ENCODE data around the gene AMIGO3.

AMIGO3 gene

GRCh38 chr3:49673715-49674496 lies 45.6 kb downstream of the AMIGO3 start, which contains the start of gene APEH (continued):
- TF ChIP-seq ZNF26 (tag by site-specific recombination; IDR thresholded peaks at IDR 0.05) = no peak
- no peak for TF ChIP-seq ZNF777 (tag by site-specific recombination; IDR thresholded peaks at IDR 0.05; ENCODE audit: borderline replicate concordance)
- peak; percentile 85; the same call in 1 of the 2 replicates for TF ChIP-seq ZEB2 (tag by site-specific recombination; IDR thresholded peaks at IDR 0.05)
- TF ChIP-seq ZNF10 (tag by site-specific recombination; IDR thresholded peaks at IDR 0.05) = 0 out of 2 replicates have a peak, but pooled peaks have one; percentile 17
- TF ChIP-seq ZNF518A (tag by site-specific recombination; conservative IDR thresholded peaks at IDR 0.05; ENCODE audit: low read depth) = peak; percentile 45
- peak; percentile 100 for TF ChIP-seq ZBTB20 (tag by site-specific recombination; IDR thresholded peaks at IDR 0.05)
- TF ChIP-seq ZBTB44 (tag by site-specific recombination; IDR thresholded peaks at IDR 0.05) = no peak
- no peak for TF ChIP-seq ZNF155 (tag by site-specific recombination; IDR thresholded peaks at IDR 0.05)
- peak; percentile 30; the same call in 1 of the 2 replicates for TF ChIP-seq ZIC2 (tag by site-specific recombination; IDR thresholded peaks at IDR 0.05)
- peak; percentile 37; the same call in 1 of the 2 replicates for TF ChIP-seq ZNF561 (tag by site-specific recombination; IDR thresholded peaks at IDR 0.05; ENCODE audit: borderline replicate concordance)
- peak; percentile 98 for TF ChIP-seq GLIS2 (tag by site-specific recombination; IDR thresholded peaks at IDR 0.05)
- TF ChIP-seq ZBTB10 (tag by site-specific recombination; IDR thresholded peaks at IDR 0.05) = peak; percentile 98
- TF ChIP-seq ZNF184 (tag by site-specific recombination; IDR thresholded peaks at IDR 0.05) = no peak
- peak; percentile 96 for TF ChIP-seq ZXDB (tag by site-specific recombination; IDR thresholded peaks at IDR 0.05)
- TF ChIP-seq ZNF211 (tag by site-specific recombination; IDR thresholded peaks at IDR 0.05; ENCODE audit: low read depth) = no peak
- TF ChIP-seq PATZ1 (tag by site-specific recombination; IDR thresholded peaks at IDR 0.05) = peak; percentile 94
- TF ChIP-seq ZNF629 (tag by site-specific recombination; IDR thresholded peaks at IDR 0.05) = no peak; the same call in 1 of the 2 replicates
- TF ChIP-seq ZNF645 (tag by site-specific recombination; IDR thresholded peaks at IDR 0.05) = no peak
- no peak for TF ChIP-seq ZNF214 (tag by site-specific recombination; IDR thresholded peaks at IDR 0.05; ENCODE audit: borderline replicate concordance)
- peak; percentile 52; the same call in 1 of the 2 replicates for TF ChIP-seq ZNF394 (tag by site-specific recombination; IDR thresholded peaks at IDR 0.05; ENCODE audit: borderline replicate concordance)
- TF ChIP-seq ZNF580 (tag by site-specific recombination; IDR thresholded peaks at IDR 0.05) = peak; percentile 90
- TF ChIP-seq ZNF404 (tag by site-specific recombination; IDR thresholded peaks at IDR 0.05) = no peak
- peak; percentile 96 for TF ChIP-seq SP3 (tag by site-specific recombination; IDR thresholded peaks at IDR 0.05)

Measured in HEK293 (cell line).